GM12878 (cell line): ENCODE measurements around the gene IGF2BP2. TPM values are rescaled to one million over a fixed set of nuclear protein-coding genes. Genes with fewer than 3 reads are reported as not detected.

Experiments
- ATAC-seq: fragments of 200-7000 bp; cut with Tn5 transposase; 3 replicates; pipeline ENCODE4 v1.9.1; 2020; ENCODE audit warnings: mild to moderate bottlenecking, moderate library complexity
- BruUV-seq: library from RNA; stranded (reverse); fragments of 400-500 nt; replicated peaks from 2 replicates; lab custom pipeline; 2021; lab: Mats Ljungman, UMichigan
- CTCF ChIA-PET: fragments of 300-600 bp; sonication (Branson Sonifier 250); formaldehyde crosslinking; extraction: SDS; loops from one replicate; lab custom pipeline; 2021; ENCODE audit warnings: inconsistent platforms; lab: Yijun Ruan, JAX
- POLR2A ChIA-PET: fragments of 350-600 bp; formaldehyde crosslinking; extraction: SDS; loops from one replicate; lab custom pipeline; 2021; ENCODE audit warnings: inconsistent platforms; lab: Charles Lee
- RAD21 ChIA-PET: fragments of 300-600 bp; sonication (Branson Sonifier 250); formaldehyde crosslinking; loops from one replicate; lab custom pipeline; 2023; ENCODE audit warnings: antibody characterized with exemption; ENCODE audit not compliant: unreplicated experiment; lab: Charles Lee
- SMC1A ChIA-PET: fragments of 300-600 bp; sonication (Branson Sonifier 250); formaldehyde crosslinking; loops from one replicate; lab custom pipeline; 2023; ENCODE audit not compliant: unreplicated experiment, uncharacterized antibody; lab: Charles Lee
- DNase-seq: peaks from one replicate; pipeline ENCODE4 v3.0.0-alpha.2; 2011; ENCODE audit warnings: low read depth, low spot score
- FAIRE-seq: peaks from 3 replicates; lab custom pipeline; 2011; peaks lifted over from hg19 to GRCh38; lab: Jason Lieb, UNC
- H2AFZ ChIP-seq: 2 replicates; pipeline ENCODE4 v1.6.0; 2011; ENCODE audit warnings: low read depth, low read length, control low read depth; ENCODE audit not compliant: control insufficient read depth
- H3K27ac ChIP-seq: 2 replicates; pipeline ENCODE4 v1.5.1; 2011; ENCODE audit warnings: control low read depth; ENCODE audit not compliant: control insufficient read depth, insufficient read depth
- H3K27me3 ChIP-seq, 2 experiments: replicated peaks in 1 of 2; 2 replicates each; pipeline versions ENCODE4 v1.6.0 to v1.6.1; 2011; ENCODE audit warnings: low read length in 1 of 2; ENCODE audit not compliant: control insufficient read depth in 2 of 2, insufficient read depth in 2 of 2
- H3K36me3 ChIP-seq, 2 experiments: 2 replicates each; pipeline ENCODE4 v1.5.1; 2011; ENCODE audit warnings: low read length in 1 of 2; ENCODE audit not compliant: control insufficient read depth in 2 of 2, insufficient read depth in 2 of 2
- H3K4me1 ChIP-seq: 2 replicates; pipeline ENCODE4 v1.6.1; 2011; ENCODE audit warnings: mild to moderate bottlenecking, low read length, moderate library complexity, mixed read lengths; ENCODE audit not compliant: control insufficient read depth, insufficient read depth
- H3K4me2 ChIP-seq: 2 replicates; pipeline ENCODE4 v1.6.0; 2011; ENCODE audit warnings: control low read depth; ENCODE audit not compliant: control insufficient read depth, insufficient read depth
- H3K4me3 ChIP-seq: fragments of 200-600 bp; sonication (generic); 2 replicates; pipeline ENCODE4 v1.5.1; 2016
- H3K79me2 ChIP-seq: 2 replicates; pipeline ENCODE4 v1.6.0; 2011; ENCODE audit warnings: low read length; ENCODE audit not compliant: control insufficient read depth, insufficient read depth
- H3K9ac ChIP-seq: 2 replicates; pipeline ENCODE4 v1.8.0; 2011; ENCODE audit warnings: low read length, control low read depth, mixed read lengths; ENCODE audit not compliant: control insufficient read depth, insufficient read depth
- H3K9me3 ChIP-seq: replicated peaks from 3 replicates; pipeline ENCODE4 v1.5.1; 2011; ENCODE audit warnings: mild to moderate bottlenecking, low read length; ENCODE audit not compliant: control insufficient read depth, insufficient read depth
- H4K20me1 ChIP-seq: 2 replicates; pipeline ENCODE4 v1.6.0; 2011; ENCODE audit not compliant: control insufficient read depth, insufficient read depth
- E2F4 ChIP-seq: IDR thresholded peaks from 2 replicates; pipeline ENCODE4 v1.6.1; 2012; ENCODE audit warnings: low read depth, low read length, improper control_type of control experiment
- EP300 ChIP-seq, 2 experiments: fragments of 150-350 bp in 1 of 2; IDR thresholded peaks; 2 replicates each; pipeline ENCODE4 v1.6.1; 2011 to 2012; ENCODE audit warnings: low read depth in 2 of 2, low read length in 2 of 2, borderline replicate concordance in 1 of 2, improper control_type of control experiment in 1 of 2, inconsistent platforms in 1 of 2; ENCODE audit not compliant: control insufficient read depth in 1 of 2
- MXI1 ChIP-seq: fragments of 150-350 bp; IDR thresholded peaks from 2 replicates; pipeline ENCODE4 v1.6.1; 2011; ENCODE audit warnings: low read depth, mild to moderate bottlenecking, inconsistent platforms, low read length, improper control_type of control experiment
- PRDM15 ChIP-seq: fragments of 450-650 bp; formaldehyde crosslinking; IDR thresholded peaks from 2 replicates; pipeline ENCODE4 v1.4.0; 2020; ENCODE audit warnings: mild to moderate bottlenecking, moderate library complexity
- RAD21 ChIP-seq: IDR thresholded peaks from 2 replicates; pipeline ENCODE4 v1.6.1; 2011; ENCODE audit warnings: mild to moderate bottlenecking, low read depth, low read length, moderate library complexity; ENCODE audit not compliant: insufficient read depth
- RELB ChIP-seq: fragments of 450-650 bp; IDR thresholded peaks from 2 replicates; pipeline ENCODE4 v1.6.1; 2017; ENCODE audit warnings: low read depth, mild to moderate bottlenecking, moderate library complexity
- SIX5 ChIP-seq: IDR thresholded peaks from 2 replicates; pipeline ENCODE4 v1.6.1; 2011; ENCODE audit warnings: mild to moderate bottlenecking, low read depth, low read length, moderate library complexity; ENCODE audit not compliant: severe bottlenecking
- ZBTB33 ChIP-seq: fragments of 450-650 bp; IDR thresholded peaks from 2 replicates; pipeline ENCODE4 v1.6.1; 2017; ENCODE audit warnings: mild to moderate bottlenecking
- WGBS: methylation state at CpG from one replicate; pipeline ENCODE4 v1.1.6; 2016; ENCODE audit warnings: low lambda C conversion rate; ENCODE audit not compliant: insufficient replicate concordance, insufficient coverage; ENCODE audit errors: missing lambda C conversion rate; 5-methylcytosine and 5-hydroxymethylcytosine counted together
- in situ Hi-C: fragments of 300-500 bp; cut with MboI; formaldehyde crosslinking; loops from 9 replicates; pipeline ENCODE4 v1.14.3; 2018; ENCODE audit warnings: mixed read lengths
- intact Hi-C: fragments of 100-400 bp; cut with micrococcal nuclease; formaldehyde crosslinking; loops from one replicate; pipeline ENCODE4 v1.14.2; 2022; ENCODE audit not compliant: unreplicated experiment
- polyA plus RNA-seq, 11 experiments: library from polyadenylated mRNA; depleted of rRNA in 4 of 11; unstranded in 6 of 11; stranded (reverse) in 5 of 11; fragments of >200 nt; fragmentation: Nextera tagmentation in 4 of 11; fragmentation: Illumina TruSeq in 1 of 11; extraction: Ambion mirVana in 4 of 11; extraction: Trizol in 1 of 11; gene quantifications; 1 replicate in 1 of 11; 2 replicates in 10 of 11; pipeline versions ENCODE4 v1.2.1 to v1.2.3, GENCODE V29; 2011 to 2016; ENCODE audit warnings: inconsistent platforms in 2 of 11, missing spikeins in 2 of 11, low read depth in 1 of 11
- total RNA-seq, 4 experiments: library from RNA; depleted of rRNA in 3 of 4; stranded (reverse); fragments of >200 nt in 3 of 4; fragmentation: Illumina TruSeq in 1 of 4; extraction: Trizol in 1 of 4; gene quantifications; 2 replicates each; pipeline versions ENCODE4 v1.2.1 to v1.2.3, GENCODE V29; 2013 to 2021

The IGF2BP2 gene
- total and polyA plus RNA-seq, 10 of the 15 experiments (the other 5 are each of a cell fraction or from before 2014, with no cell fraction given) = 0.25 to 0.72 TPM; not detected in 8

GRCh38 chr3:185734725-185735096 is 90.1 kb downstream of the IGF2BP2 start:
- WGBS = 67% methylated on average over 4 of the region's 4 CpGs
- RAD21 ChIA-PET = interaction anchor here (0.9 to 5.7 kb wide), 3 partner anchors 12 to 69 kb away, joined by 3 to 32 read pairs (median 5); no protein-coding TSS in a partner anchor
- H3K4me3 ChIP-seq = no peak overlapping the region
- H3K4me1 ChIP-seq = peaks cover 5% of the 10 kb centered on the region; the same call in 1 of the 2 replicates
- H3K9ac ChIP-seq = no peak overlapping the region
- H2AFZ ChIP-seq = no peak overlapping the region
- no peaks in the 10 kb centered on the region for H3K9me3 ChIP-seq
- H3K4me2 ChIP-seq = no peak overlapping the region
- no peak for ATAC-seq
- in situ Hi-C loops = no loop called here
- H3K36me3 ChIP-seq = no peaks in the 10 kb centered on the region
- no peak for DNase-seq
- TF ChIP-seq ZBTB33 (no peak), EP300 (IDR thresholded peaks at IDR 0.05; ENCODE audit: borderline replicate concordance in 1 of 2, control insufficient read depth in 1 of 2, low read depth in 2 of 2, low read length in 2 of 2) (no peak), MXI1 (no peak), RAD21 (no peak), RELB (no peak), SIX5 (no peak), PRDM15 (CRISPR knock-in tag) (no peak), E2F4 (no peak)
- TF ChIP-seq, all 136 proteins: peak for 0
- ChIA-PET POLR2A (interaction anchor here (0.7 kb wide), 1 partner anchor 172 kb away, joined by 5 read pairs; no protein-coding TSS in a partner anchor), SMC1A (interaction anchor here (1.5 to 4.1 kb wide), 3 partner anchors 11 to 209 kb away, joined by 4 to 39 read pairs (median 5); no protein-coding TSS in a partner anchor), CTCF (interaction anchor here (0.7 to 5.6 kb wide), 11 partner anchors 11 to 265 kb away, joined by 3 to 40 read pairs (median 7); no protein-coding TSS in a partner anchor)
- BruUV-seq = no TSS peak
- H3K79me2 ChIP-seq = no peaks in the 10 kb centered on the region
- H4K20me1 ChIP-seq = no peaks in the 10 kb centered on the region
- intact Hi-C loops = loop anchor here (2.0 kb wide), 1 partner anchor 34 kb away; no protein-coding TSS in a partner anchor
- no peak for FAIRE-seq
- no peak overlapping the region for H3K27ac ChIP-seq
- H3K27me3 ChIP-seq = no peaks in the 10 kb centered on the region
